VCaP (cell line): Measurements from ENCODE around the gene DSC3.

Experiments
- H3K27ac ChIP-seq: fragments of 450-650 bp; 2 replicates; pipeline ENCODE4 v1.5.1; 2017
- CTCF ChIP-seq: fragments of 450-650 bp; conservative IDR thresholded peaks from 2 replicates; pipeline ENCODE4 v1.5.1; 2017; ENCODE audit warnings: mild to moderate bottlenecking, moderate library complexity

Gene DSC3

GRCh38 chr18:31042406-31043181 lies at the start of gene DSC3:
Gene DSC3, minus strand, starts transcription at chr18:31042742. Its CDS starts 82 bp downstream, at chr18:31042660.
- 0 out of 2 replicates have a peak, but pooled peaks have one; percentile 10 for TF ChIP-seq CTCF
- H3K27ac ChIP-seq, result peak within 1 kb of the TSS; percentile 96

GRCh38 chr18:31091350-31091749 lies 48.8 kb upstream of the DSC3 start:
- H3K27ac ChIP-seq, result no peak overlapping the region
- no peak for TF ChIP-seq CTCF

GRCh38 chr18:31088532-31088931 lies 46.0 kb upstream of the DSC3 start:
- no peak for TF ChIP-seq CTCF
- H3K27ac ChIP-seq, result no peak overlapping the region

DNA sequence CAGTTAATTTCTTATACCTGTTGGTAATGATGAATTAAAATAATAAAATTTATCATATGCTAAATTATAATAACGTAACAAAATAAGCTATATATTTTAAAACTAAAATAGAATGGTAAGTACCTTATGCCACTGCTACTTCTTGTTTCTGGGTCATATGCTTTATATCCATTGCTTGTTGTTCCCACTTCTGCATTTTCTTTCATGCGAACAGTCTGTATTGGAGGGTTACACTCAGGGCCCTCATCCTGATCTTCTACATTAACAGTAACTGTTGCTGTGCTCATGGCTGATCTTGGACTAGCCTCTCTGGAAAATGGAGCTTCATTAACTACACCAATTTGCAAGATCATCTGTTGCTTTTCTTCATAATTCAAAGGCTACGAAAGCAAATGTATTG lies 37.4 kb upstream of the DSC3 start:
- no peak for TF ChIP-seq CTCF
- no peak overlapping the region for H3K27ac ChIP-seq

DNA sequence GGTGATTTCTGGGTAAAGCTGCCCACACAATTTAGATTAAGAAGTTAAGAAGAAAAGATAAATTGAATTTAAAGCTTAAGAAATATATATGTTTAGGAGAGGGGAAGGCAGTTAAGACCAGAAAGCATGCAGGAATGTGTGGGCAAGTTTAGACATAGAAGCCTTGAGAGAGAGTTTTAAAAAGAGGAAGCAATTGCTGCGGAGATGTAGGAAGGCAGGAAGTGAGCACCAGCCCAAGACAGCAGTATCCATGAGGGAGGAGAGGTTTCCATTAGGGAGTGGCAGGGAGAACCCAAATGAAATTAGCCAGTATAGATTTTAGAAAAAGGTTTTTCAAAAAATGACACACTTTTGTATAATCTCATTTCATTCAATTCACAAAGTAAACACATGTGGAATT lies 35.3 kb upstream of the DSC3 start:
- H3K27ac ChIP-seq, result no peak overlapping the region
- TF ChIP-seq CTCF, result no peak

- no peak overlapping the region for H3K27ac ChIP-seq
- no peak for TF ChIP-seq CTCF
Observed at GRCh38 chr18:31072175-31072574, 29.6 kb upstream of the DSC3 start.

DNA sequence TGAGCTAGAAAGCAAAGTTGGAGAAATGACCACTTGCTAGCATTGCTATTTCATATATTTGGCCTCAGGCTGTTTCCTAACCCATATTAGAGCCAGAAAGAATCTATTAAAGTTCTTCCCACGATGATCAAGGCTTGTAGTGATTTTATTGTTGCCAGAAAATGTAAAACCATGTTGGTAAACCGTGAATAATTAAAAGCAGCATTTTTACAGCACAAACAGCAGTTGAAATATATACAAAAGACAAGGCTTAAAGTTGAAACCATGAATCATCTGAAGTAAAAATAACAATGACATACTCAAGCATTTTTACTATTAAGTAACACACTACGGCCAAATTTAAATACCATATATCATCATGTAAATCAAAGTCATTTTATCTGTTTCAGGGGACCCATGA lies 27.7 kb upstream of the DSC3 start:
- TF ChIP-seq CTCF, result no peak
- H3K27ac ChIP-seq, result no peak overlapping the region
